HFFc6 (cell line): ENCODE measurements around the gene CAPRIN1. TPM values are rescaled to one million over a fixed set of nuclear protein-coding genes. Genes with fewer than 3 reads are reported as not detected.

ENCODE experiments used
- DNase-seq: peaks from one replicate; pipeline ENCODE4 v3.0.0-alpha.2; 2018
- H3K27ac Mint-ChIP-seq: 2 replicates; pipeline ENCODE4 v1.8.0; 2020; ENCODE audit warnings: mild to moderate bottlenecking, mixed read lengths
- H3K27me3 Mint-ChIP-seq: 2 replicates; pipeline ENCODE4 v1.8.0; 2021; ENCODE audit warnings: mild to moderate bottlenecking, moderate library complexity, mixed read lengths; ENCODE audit not compliant: insufficient read depth
- H3K36me3 Mint-ChIP-seq: 2 replicates; pipeline ENCODE4 v1.8.0; 2021; ENCODE audit warnings: low read depth, mixed read lengths
- H3K4me1 Mint-ChIP-seq: 2 replicates; pipeline ENCODE4 v1.8.0; 2020; ENCODE audit warnings: low read depth, mixed read lengths
- H3K4me3 Mint-ChIP-seq: 2 replicates; pipeline ENCODE4 v1.8.0; 2020; ENCODE audit warnings: mild to moderate bottlenecking, moderate library complexity, mixed read lengths
- H3K9me3 Mint-ChIP-seq: 2 replicates; pipeline ENCODE4 v1.8.0; 2020; ENCODE audit warnings: mild to moderate bottlenecking, mixed read lengths
- total RNA-seq, 6 experiments: library from RNA; stranded (reverse); fragmentation: NEBNext Ultra II Directional; extraction: Animal tissue kit (Norgen Biotek cat#: 25700); gene quantifications; 2 replicates in 1 of 6; 3 replicates in 5 of 6; pipeline ENCODE4 v1.2.3, GENCODE V29; 2021
- TF ChIP-seq, protein P1 (sequence below): fragments of 200-600 bp; sonication (generic); IDR thresholded peaks from 2 replicates; pipeline ENCODE4 v1.5.0; 2021; ENCODE audit warnings: antibody characterized with exemption, mild to moderate bottlenecking

The CAPRIN1 gene
- total RNA-seq, 6 experiments from 2014 or later, result 275 to 313 (median 300) TPM

DNA sequence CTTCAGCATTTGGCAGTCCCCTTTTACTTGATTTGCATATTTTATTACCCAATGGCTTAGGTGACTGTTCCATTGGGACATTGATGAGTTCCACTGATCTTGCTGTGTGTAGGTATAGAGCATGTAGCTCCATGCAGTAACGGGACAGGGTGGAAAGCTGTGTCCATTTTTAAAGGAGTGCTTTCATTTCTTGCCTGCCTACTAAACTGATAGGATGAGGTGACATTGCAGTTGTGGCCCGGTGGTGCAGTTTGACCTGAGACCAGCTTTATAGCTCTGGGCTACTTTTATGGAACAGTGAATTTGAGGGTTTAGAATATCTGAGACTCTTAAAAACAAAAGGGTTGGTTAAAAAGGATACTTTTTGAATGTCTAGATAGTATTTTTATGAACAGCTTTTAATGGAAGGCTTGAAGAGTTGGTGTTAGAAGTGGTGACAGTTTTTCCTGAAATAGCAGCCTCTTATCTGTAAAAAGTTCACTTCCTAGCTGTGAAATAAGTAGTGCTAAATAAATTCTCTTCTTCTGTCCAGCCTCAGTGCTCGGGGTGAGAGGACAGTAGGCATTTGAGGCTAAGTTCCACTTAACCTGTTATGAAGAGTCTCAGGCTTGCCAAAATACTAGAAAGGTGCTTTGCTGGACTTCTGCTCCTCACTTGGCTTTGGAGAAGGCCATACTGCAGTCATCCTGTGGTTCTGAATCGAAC lies 80.9 kb downstream of the CAPRIN1 start:
- peaks cover 37% of the 10 kb centered on the region for H3K36me3 Mint-ChIP-seq

DNA sequence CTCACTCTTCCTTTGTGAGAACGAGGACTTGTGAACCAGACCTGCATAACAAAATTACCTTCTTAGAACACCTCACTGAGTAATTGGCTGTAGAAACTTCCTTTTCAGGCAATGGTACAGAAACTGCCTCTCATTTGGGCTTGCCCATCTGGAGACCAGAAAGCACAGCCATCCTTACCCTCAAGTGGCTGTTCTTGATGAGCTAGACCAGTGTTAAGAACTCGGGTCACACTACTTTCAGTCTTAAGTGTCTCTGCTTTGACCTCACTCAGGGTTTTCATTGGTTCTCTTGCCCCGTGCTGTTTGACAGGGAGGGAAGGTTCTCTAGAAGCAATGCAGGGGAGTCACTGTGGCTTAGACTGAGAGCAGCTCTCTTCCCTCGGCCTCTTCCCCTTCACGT lies 83.2 kb downstream of the CAPRIN1 start:
- no peaks in the 10 kb centered on the region for H3K4me1 Mint-ChIP-seq
- H3K36me3 Mint-ChIP-seq, result peaks cover 40% of the 10 kb centered on the region
- H3K27ac Mint-ChIP-seq, result no peak overlapping the region
- no peak for DNase-seq
- H3K27me3 Mint-ChIP-seq, result peaks cover 1% of the 10 kb centered on the region; the same call in 1 of the 2 replicates
- TF ChIP-seq, protein P1, sequence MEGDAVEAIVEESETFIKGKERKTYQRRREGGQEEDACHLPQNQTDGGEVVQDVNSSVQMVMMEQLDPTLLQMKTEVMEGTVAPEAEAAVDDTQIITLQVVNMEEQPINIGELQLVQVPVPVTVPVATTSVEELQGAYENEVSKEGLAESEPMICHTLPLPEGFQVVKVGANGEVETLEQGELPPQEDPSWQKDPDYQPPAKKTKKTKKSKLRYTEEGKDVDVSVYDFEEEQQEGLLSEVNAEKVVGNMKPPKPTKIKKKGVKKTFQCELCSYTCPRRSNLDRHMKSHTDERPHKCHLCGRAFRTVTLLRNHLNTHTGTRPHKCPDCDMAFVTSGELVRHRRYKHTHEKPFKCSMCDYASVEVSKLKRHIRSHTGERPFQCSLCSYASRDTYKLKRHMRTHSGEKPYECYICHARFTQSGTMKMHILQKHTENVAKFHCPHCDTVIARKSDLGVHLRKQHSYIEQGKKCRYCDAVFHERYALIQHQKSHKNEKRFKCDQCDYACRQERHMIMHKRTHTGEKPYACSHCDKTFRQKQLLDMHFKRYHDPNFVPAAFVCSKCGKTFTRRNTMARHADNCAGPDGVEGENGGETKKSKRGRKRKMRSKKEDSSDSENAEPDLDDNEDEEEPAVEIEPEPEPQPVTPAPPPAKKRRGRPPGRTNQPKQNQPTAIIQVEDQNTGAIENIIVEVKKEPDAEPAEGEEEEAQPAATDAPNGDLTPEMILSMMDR, result no peak
- no peak overlapping the region for H3K4me3 Mint-ChIP-seq
- no peaks in the 10 kb centered on the region for H3K9me3 Mint-ChIP-seq

More for the DNA sequence above, 80.9 kb downstream of the CAPRIN1 start:
- Mint-ChIP-seq H3K9me3 (no peaks in the 10 kb centered on the region), H3K27me3 (peaks cover 1% of the 10 kb centered on the region; the same call in 1 of the 2 replicates), H3K4me1 (no peaks in the 10 kb centered on the region), H3K4me3 (no peak overlapping the region), H3K27ac (no peak overlapping the region)
- no peak for DNase-seq
- TF ChIP-seq, protein P1, result no peak

DNA sequence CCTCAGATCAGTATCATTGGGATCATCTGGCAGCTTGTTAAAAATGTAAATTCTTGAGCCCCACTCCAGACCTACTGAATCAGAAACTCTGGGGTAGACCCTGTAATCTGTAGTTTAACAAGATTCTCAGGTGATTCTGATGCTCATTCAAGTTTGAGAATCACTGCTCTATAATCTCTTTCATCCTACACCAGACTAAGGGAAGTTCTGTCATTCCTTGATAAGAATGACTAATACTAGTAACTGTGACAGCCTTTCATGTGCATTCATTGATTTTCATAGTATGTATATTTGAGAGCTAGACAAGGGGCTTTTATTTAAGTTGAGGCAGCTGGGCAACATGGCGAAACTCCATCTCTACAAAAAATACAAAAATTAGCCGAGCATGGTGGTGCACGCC lies 83.9 kb downstream of the CAPRIN1 start:
- TF ChIP-seq, protein P1, result no peak
- Mint-ChIP-seq H3K27ac (no peak overlapping the region), H3K9me3 (no peaks in the 10 kb centered on the region), H3K4me3 (no peak overlapping the region), H3K36me3 (peaks cover 39% of the 10 kb centered on the region), H3K4me1 (no peaks in the 10 kb centered on the region), H3K27me3 (peaks cover 1% of the 10 kb centered on the region; the same call in 1 of the 2 replicates)
- no peak for DNase-seq

DNA sequence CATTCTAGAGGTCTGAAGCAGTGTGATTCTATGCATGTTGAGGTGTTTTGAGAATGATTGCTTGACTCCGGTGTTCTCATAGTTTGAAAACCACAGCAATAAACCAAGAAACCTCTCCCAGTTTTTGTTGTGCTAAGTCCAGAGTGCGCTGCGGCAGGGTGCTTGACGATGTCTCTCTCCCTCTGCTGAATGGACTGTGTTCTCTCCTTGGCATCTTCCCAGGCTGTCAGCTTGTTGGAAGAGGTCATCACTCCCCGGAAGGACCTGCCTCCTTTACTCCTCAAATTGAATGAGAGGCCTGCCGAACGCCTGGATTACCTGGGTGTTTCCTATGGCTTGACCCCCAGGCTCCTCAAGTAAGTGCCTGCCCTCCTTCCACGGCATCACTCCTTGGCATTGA lies 84.9 kb downstream of the CAPRIN1 start:
- H3K27ac Mint-ChIP-seq, result no peak overlapping the region
- H3K4me3 Mint-ChIP-seq, result no peak overlapping the region
- TF ChIP-seq, protein P1, result no peak
- H3K27me3 Mint-ChIP-seq, result peaks cover 1% of the 10 kb centered on the region; the same call in 1 of the 2 replicates
- no peaks in the 10 kb centered on the region for H3K4me1 Mint-ChIP-seq
- DNase-seq, result no peak
- H3K9me3 Mint-ChIP-seq, result no peaks in the 10 kb centered on the region
- H3K36me3 Mint-ChIP-seq, result peaks cover 37% of the 10 kb centered on the region

DNA sequence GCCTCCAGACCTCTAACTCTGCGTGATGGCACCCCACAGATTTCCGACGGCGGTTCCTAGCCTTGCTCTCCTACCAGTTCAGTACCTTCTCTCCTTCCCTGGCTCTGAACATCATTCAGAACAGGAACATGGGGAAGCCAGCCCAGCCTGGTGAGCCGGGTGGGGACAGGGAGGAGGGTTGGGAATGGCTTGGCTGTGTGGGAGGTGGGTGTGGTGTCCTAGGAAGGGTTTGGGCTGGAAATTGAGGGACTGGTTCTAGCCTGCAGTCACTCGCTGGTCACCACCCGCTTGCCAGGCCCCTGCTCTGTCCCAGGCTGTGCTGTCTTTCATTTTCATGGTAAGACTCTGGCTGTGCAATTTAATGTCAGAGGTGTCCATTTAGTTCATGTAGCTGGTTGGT lies 87.8 kb downstream of the CAPRIN1 start:
- Mint-ChIP-seq H3K36me3 (peaks cover 29% of the 10 kb centered on the region), H3K4me3 (no peak overlapping the region), H3K9me3 (no peaks in the 10 kb centered on the region), H3K27ac (no peak overlapping the region), H3K27me3 (peaks cover 1% of the 10 kb centered on the region; the same call in 1 of the 2 replicates), H3K4me1 (no peaks in the 10 kb centered on the region)
- no peak for DNase-seq
- TF ChIP-seq, protein P1, result no peak
